Panc1 (cell line): ENCODE results near the gene RARG.

Experiments
- POLR2AphosphoS5 ChIP-seq: IDR thresholded peaks from 2 replicates; pipeline ENCODE4 v1.6.1; 2012; ENCODE audit warnings: mild to moderate bottlenecking, low read depth, low read length, moderate library complexity
- TF ChIP-seq, protein P1 (sequence below): fragments of 450-650 bp; IDR thresholded peaks from 2 replicates; pipeline ENCODE4 v1.5.1; 2017; ENCODE audit warnings: mild to moderate bottlenecking

DNA sequence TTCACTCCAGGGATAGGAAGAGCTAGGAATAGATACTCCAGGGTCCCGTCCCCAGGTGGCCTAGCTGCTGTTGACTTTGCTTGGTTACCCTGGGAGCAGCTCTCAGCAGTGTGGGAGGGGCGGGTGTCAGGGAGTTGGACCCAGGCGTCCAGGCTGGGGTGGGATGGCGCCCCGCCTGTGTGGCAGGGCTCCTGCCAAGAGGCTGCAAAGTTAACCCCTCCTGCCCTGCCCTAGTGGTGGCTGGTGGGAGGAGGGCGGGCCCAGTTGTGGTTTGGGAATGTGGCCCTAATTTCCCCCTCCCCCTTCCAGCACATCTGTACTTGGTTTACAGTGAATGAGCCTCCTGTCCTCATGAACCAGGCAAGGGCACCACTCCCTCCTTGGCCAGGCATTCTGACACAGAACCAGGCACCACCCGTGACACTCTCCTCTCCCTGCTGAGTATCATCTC, 1.7 kb upstream of the RARG start:
- TF ChIP-seq, protein P1, sequence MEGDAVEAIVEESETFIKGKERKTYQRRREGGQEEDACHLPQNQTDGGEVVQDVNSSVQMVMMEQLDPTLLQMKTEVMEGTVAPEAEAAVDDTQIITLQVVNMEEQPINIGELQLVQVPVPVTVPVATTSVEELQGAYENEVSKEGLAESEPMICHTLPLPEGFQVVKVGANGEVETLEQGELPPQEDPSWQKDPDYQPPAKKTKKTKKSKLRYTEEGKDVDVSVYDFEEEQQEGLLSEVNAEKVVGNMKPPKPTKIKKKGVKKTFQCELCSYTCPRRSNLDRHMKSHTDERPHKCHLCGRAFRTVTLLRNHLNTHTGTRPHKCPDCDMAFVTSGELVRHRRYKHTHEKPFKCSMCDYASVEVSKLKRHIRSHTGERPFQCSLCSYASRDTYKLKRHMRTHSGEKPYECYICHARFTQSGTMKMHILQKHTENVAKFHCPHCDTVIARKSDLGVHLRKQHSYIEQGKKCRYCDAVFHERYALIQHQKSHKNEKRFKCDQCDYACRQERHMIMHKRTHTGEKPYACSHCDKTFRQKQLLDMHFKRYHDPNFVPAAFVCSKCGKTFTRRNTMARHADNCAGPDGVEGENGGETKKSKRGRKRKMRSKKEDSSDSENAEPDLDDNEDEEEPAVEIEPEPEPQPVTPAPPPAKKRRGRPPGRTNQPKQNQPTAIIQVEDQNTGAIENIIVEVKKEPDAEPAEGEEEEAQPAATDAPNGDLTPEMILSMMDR = no peak
- TF ChIP-seq POLR2AphosphoS5 = no peak
